Measurements from ENCODE around the gene GCNT2.

DNA sequence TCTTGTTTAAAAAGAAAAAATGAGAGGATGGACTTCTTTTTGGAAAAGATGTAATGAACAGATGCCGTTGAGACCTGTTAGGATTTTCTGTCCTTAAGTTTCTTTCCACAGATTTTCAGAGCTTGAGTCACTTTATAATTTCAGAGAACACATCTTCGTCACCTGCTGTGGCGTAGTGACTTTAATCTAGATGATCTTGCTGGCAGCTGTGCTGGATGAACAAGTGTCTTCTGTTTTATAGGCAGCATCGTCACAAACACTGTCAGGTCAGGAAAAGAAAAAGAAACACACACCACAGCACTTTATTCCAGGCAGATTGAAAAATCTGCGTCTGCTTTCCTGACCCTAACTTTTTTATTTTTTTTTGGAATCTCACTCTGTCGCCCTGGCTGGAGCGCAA is 35.7 kb upstream of the GCNT2 start:
- TF ChIP-seq RAD21 (IDR thresholded peaks at IDR 0.05; ENCODE audit: low read depth): no peak
- TF ChIP-seq EGR1 (IDR thresholded peaks at IDR 0.05): no peak
- TF ChIP-seq ZBTB7A (IDR thresholded peaks at IDR 0.05; ENCODE audit: low read depth): no peak
- no peak for TF ChIP-seq CEBPB (IDR thresholded peaks at IDR 0.05)
- TF ChIP-seq, protein P1, sequence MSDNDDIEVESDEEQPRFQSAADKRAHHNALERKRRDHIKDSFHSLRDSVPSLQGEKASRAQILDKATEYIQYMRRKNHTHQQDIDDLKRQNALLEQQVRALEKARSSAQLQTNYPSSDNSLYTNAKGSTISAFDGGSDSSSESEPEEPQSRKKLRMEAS (IDR thresholded peaks at IDR 0.05): no peak
- TF ChIP-seq, protein P2, sequence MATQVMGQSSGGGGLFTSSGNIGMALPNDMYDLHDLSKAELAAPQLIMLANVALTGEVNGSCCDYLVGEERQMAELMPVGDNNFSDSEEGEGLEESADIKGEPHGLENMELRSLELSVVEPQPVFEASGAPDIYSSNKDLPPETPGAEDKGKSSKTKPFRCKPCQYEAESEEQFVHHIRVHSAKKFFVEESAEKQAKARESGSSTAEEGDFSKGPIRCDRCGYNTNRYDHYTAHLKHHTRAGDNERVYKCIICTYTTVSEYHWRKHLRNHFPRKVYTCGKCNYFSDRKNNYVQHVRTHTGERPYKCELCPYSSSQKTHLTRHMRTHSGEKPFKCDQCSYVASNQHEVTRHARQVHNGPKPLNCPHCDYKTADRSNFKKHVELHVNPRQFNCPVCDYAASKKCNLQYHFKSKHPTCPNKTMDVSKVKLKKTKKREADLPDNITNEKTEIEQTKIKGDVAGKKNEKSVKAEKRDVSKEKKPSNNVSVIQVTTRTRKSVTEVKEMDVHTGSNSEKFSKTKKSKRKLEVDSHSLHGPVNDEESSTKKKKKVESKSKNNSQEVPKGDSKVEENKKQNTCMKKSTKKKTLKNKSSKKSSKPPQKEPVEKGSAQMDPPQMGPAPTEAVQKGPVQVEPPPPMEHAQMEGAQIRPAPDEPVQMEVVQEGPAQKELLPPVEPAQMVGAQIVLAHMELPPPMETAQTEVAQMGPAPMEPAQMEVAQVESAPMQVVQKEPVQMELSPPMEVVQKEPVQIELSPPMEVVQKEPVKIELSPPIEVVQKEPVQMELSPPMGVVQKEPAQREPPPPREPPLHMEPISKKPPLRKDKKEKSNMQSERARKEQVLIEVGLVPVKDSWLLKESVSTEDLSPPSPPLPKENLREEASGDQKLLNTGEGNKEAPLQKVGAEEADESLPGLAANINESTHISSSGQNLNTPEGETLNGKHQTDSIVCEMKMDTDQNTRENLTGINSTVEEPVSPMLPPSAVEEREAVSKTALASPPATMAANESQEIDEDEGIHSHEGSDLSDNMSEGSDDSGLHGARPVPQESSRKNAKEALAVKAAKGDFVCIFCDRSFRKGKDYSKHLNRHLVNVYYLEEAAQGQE (IDR thresholded peaks at IDR 0.05; ENCODE audit: low read depth): no peak
- TF ChIP-seq EP300 (IDR thresholded peaks at IDR 0.05; ENCODE audit: borderline replicate concordance): no peak
- no peak for TF ChIP-seq TEAD4 (IDR thresholded peaks at IDR 0.05)
- no peak for TF ChIP-seq TAF1 (IDR thresholded peaks at IDR 0.05; ENCODE audit: low read depth)
- no peak for TF ChIP-seq YY1 (IDR thresholded peaks at IDR 0.05; ENCODE audit: low read depth)
- no peak for TF ChIP-seq CREB1 (IDR thresholded peaks at IDR 0.05; ENCODE audit: low read depth)
- TF ChIP-seq FOXM1 (IDR thresholded peaks at IDR 0.05; ENCODE audit: borderline replicate concordance, low read depth): no peak
